Measurements from ENCODE around the gene EPG5. TPM values are rescaled to one million over a fixed set of nuclear protein-coding genes. Genes with fewer than 3 reads are reported as not detected.

Gene EPG5
- total RNA-seq, 1 donor from 2014 or later, result 34.0 TPM

DNA sequence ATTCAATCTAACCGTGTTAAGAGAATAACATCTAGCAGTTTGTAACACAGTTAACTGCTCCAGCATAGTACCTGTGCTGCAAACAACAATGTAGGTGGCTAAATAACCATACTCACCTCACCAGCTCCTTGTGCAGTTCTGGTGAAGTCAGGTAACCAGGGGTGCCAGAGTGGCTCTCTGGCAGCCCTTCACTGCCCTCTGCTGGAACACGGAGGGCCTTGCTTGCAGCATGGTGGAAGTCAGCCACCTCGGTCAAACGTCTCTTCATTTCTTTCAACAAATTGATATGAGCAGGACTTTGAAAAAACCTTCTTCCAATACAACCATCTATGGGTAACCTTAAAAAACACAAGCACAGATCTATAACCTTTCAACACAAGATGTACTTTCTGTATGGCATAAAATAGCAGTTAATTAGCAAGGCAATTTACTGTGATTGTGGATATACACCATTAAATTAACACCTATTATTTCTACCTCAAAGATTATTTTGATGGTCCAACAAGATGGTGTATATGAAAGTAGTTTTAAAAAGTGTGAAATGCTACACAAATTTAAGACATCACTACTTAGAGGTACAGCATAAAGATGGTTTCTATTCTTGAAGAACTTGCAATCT is 56.6 kb downstream of the EPG5 start:
- DNase-seq, result no peak

DNA sequence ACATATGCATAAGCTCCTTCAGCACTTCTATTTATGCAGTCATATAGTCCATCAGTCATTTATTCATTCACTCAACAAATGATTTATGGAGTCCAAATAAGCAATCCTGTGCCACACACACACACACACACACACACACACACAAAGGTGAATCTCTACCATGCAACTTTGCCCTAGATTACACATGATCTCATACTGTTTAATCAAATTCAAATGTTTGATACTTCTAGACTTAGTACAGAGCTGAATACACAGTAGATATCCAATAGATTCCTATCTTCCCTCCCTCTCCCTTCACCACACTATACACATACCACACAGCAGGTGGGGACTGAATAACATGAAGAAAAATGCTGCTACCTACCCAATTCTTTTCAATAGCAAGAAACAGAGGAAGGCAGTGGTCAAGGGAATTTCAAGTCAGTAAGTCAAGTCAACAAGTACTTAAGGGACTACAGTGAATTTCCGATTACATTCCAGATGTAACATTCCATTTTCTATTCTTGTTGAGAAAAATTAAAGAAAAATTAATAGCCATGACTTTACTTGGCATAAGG is 65.4 kb downstream of the EPG5 start:
- no peak for DNase-seq

DNA sequence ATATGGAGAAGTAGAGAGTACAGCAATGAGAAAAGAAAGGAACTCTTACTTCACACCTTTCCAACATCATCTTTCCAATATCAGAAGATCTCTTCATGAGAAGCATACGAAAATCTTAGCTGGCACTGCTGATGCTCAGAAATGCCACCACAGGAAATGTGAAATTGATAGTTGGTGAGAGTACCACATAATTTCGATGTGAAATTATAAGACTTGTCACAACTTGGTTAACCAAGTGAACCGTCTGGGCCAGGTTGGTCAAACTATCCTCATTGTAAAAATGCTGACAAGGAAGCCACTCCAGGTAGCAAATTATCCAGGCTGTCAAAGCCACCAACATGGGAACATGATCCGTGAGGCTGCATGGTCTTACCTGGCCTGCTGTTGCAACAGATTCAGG is 66.5 kb downstream of the EPG5 start:
- DNase-seq, result no peak

DNA sequence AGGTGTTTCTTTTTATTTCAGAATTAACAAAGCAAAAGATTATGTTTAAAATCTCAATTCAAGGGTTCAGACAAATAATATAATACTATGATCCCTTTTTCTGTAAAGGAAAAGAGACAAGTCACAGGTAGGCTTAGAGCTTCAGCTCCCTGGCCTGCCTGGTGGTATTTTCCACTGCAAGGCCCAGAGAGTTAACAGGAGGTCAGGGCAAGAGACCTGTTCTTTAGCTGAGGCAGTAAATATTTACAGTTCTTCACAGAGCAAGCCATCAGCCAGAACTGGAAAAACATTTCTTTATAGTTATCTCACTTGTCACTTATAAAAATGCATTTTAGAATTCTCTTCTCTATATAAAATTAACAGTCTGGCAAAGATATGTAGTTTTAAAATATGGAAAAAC is 70.1 kb downstream of the EPG5 start:
- no peak for DNase-seq

DNA sequence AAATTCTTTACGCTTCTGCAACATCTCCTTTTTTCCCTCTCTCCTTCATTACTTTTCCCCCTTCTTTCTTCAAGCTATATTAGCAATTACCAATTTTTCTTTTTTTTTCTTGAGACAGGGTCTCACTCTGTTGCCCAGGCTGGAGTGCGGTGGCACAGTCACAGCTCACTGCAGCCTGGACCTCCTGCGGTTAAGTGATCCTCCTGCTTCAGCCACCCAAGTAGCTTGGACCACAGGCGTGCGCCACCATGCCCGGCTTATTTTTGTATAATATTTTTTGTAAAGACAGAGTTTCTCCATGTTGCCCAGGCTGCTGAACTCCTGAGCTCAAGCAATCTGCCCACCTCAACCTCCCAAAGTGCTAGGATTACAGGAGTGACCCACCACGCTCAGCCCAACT is 70.7 kb downstream of the EPG5 start:
- DNase-seq, result no peak

DNA sequence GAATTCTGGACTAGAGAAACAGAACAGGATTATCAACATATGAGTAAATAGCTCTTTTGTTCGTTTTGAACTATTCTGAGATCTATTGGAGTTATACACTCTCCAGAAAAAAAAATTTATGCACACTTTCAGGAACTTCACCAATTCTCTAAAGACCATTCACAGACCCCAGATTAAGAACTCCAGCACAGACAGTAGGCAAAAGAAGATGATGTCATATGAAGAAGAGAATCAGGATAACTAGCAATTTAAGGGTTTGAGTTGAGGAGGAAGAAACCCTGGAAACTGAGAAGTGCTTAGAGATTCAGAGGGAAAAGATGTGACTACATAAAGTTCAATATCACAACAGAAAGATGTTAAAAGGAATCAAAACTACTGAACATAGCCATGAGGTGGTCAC is 71.8 kb downstream of the EPG5 start:
- DNase-seq, result no peak

DNA sequence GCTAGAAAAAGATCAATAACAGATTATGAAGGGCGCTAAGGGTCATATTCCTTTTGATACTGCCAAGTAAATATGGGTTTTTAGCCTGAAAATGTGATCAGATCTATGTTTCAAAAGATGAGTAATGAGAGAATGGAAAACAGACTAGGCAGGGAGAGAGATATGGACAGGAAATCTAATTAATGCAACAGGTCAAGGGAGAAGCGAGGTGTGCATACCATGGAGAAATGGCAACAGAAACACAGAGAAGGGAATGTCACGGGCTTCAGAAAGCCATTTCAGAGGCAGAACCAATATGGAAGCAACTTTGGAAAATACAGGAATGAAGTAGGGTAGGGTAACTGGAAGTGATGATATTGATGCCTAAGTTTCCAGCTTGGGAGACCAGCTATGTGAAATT is 72.3 kb downstream of the EPG5 start:
- no peak for DNase-seq

DNA sequence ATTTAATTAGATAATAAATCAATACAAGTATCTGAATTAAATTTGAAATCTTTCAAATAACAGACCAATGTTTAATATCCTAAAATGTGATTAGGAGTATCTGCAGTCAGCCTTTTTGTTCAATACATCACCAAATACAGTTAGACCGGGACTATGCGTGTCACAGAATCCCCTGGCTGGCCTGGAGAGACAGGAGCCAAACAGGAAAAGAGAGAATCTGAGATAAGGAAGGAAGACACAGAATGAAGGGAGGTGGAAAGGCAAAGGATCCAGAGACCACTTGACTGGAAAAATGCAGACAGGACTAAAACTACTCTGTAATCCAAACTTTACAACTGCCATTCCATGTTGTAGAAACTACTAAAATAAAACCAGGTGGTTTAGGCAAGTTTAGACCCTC is 75.3 kb downstream of the EPG5 start:
- DNase-seq, result no peak

DNA sequence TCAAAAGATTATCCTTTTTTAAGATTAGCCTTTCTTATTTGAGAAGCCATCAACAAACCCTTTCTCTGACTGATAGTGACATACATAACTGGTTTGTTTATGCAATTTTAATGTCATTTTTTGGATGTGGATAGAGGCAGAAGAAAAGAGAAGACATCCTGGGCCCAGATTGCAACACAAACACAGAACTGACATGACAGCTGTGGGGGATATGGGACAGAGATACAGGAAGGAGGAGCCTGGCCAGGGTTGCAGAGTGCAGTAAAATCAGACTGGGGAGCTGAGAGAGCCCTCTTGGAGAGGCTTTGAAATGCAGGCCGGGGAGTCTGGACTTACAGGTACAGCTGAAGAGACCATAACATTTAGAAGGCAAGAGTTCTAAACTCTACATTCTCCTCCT is 76.5 kb downstream of the EPG5 start:
- DNase-seq, result no peak

DNA sequence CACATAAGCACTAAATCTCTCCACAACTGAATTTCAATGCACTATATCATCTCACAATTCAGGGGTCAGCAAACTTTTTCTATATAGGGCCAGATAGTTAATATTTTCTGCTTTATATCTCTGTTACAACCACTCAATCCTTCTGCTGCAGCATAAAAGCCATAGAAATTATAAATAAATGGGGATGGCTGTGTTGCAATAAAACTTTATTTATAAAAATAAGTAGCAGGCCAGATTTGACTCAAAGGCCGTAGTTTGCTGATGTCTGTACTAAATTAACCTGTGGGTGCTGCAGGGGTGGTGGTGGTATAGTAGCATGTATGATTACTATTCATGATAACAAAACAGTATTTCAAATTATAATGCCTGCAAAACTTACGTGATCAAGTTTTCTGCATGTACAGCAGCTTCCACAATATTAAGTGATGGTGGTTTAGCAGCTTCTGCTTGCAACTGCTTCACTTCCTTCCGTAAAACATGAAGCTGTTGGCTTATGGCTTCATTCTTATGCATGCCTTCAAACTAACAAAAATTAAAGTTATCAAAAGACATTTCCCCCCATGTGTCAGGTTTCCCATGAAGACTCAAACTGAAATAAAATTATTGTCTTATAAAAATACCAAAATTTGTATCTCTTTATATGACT is 77.6 kb downstream of the EPG5 start:
- DNase-seq, result no peak

DNA sequence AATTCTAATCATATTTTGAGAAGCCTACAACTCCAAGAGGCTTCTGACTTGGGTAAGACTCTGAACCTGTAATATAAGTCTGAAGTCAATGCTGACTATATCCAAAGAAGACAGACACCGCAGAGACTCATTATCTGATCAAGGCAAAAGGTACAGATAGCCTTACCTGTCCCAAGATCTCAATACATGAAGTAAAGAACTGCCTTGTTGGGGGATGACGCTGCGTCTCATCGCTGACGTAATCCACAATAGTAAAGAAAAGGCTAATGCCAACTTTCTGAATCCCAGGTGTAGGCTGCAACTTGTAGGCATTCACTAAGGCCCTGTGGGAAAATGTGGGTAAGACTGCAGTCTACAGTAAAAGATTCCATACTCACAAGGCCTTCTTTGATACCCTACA is 79.5 kb downstream of the EPG5 start:
- no peak for DNase-seq

DNA sequence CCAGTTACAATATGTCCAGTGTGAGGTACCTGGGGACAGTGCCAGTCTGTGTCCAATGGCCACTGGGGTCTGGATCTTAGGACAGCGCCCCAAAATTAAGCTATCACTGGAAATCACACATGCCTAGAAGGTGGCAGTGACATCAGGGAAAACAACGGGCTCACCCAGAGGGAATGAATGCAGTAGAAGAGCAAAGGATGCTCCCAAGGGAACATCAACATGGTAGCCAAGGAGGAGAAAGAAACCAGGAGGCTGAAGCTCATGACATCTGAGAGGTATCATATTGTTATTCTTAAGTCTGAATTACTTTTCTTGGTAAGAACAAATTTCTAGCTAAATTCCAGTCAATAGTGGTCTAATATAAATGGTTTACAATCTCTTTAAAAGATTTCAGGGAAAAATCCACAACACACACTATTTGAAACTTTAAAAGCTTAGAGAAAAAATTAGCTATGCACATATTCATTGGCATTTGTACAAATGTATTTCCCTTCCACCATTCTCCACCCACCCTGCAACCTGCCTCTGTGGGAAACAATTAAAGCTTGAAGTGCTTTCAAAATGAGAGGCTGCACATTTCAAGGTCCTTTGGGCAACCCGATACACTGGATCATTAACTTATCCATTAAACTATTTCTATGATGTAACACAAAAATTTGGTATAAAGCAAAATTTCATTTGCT is 86.1 kb downstream of the EPG5 start:
- DNase-seq, result no peak

DNA sequence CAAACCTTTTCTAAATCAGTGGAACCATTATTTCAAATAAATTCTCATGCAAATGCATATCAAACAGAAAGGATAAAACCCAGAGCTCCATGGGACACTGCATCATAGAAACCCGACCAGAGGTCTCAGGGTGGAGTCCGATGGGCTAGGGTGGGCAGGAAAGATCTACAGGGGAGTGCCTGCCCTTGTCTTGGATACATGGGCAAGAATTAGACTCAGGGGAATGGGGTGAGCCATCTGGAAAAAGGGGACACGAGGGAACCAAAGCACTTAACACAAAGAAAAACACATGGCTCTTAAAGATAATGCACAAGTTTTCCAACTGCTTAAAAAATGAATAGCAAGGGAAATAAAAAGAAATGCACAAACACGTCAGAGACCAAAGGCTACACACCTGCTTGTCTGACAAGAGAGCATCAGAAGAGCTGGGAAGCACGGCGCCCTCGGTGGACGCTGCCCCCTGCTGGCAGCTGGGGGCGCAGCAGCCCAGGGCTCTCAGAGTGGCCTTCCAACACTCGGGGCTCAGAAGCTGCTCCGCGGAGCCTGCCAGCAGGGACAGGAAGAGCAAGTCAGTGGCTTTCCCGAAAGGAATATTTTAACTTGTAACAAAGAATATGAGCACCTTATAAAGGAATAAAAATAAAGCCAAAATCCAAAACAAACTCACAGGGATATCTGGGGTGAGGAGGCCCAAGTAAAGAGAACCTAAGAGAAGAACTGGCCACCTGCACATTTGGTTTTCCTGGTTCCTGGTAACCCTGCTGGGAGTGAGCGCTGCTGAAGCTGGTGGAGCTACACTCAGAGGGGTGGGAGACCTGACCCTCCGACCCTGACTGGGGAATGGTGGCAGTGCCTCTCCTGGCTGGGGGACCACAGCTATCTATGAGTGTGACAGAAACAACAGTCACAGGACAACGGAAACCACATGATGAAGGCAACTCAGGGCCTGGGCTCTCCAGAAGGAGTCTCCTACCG is 87.2 kb downstream of the EPG5 start:
- peak; percentile 39 for DNase-seq

DNA sequence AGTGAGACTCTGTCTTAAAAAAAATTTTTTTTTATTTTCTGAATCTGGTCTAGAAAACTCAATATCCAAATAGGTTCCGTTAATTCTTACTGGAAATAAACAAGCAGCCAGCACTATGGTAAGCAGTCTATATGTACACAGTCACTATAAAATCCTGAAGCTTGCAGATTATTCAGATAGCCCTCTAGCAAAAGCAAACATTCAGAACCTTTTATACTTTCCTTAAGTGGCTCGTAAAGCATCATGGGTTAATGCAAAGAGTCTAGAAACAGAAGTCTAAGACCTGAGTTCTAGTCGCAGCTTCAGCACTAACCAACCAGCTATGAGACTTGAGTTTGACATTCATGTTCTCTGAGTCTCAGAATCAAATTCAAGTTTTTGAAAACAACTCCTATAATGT is 89.7 kb downstream of the EPG5 start:
- no peak for DNase-seq

DNA sequence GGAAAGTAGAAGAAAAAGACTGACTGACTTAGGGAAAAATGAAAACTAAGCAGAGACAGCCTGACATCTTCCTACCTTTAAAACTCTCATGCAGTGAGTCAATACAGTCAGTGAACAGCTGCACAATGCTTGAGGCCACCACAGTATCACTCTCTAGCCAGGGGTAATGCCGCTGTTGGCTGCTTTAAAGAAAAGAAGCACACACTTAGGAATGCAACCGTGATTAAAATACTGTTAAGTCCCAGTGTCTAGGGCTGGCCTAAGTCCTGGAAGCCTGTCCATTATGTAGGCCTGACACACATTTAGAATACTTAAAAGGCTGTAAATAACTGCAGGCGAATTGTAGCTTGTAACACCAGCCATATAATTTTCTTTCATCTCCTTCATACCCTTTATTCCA is 91.0 kb downstream of the EPG5 start:
- no peak for DNase-seq

DNA sequence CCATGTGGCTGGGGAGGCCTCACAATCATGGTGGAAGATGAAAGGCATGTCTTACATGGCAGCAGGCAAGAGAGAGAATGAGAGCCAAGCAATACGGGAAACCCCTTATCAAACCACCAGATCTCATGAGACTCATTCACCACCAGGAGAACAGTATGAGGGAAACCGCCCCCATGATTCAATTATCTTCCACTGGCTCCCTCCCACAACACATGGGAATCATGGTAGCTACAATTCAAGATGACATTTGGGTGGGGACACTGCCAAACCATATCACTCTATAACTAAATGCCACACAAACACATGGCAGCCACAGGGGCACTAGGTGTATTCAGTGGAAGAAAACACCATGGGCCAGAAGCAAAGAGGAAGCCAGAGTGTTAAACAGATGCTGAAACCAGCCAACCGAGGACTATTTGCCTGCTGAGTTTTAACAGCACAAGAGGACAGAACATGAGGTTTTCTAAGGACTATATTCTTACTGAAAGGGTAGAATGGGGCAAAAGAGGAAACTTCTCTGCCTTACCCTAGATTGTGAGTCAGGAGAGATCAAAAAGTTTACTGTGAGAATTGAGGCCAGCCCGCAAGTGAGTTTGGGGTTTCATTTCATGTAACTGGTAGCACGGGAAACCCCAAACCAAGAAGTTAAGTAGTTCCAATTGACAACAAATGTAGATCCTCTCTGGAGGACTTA is 92.5 kb downstream of the EPG5 start:
- DNase-seq, result no peak

DNA sequence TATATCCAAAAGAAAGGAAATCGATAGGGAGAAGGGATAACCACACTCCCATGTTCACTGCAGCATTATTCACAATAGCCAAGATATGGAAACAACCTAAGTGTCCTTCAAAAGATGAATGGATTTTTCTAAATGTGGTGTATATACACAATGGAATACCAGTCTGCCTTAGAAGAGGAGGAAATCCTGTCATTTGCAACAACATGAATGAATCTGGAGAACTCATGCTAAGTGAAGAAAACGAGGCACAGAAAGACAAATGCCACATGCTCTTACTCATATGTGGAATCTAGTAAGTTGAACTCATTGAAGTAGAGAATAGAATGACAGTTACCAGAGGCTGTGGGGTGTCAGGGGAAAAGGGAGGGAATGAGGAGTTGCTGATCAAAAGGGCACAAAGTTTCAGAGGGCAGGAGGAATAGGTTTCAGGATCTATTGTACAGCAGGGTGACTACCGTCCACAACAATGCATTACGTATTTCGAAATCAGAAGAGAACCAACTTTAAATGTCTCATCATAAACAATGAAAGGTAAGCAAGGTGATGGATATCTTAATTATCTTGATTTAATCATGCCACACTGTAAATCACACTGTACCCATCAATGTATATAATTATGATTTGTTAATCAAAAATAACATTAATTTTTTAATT is 95.6 kb downstream of the EPG5 start:
- no peak for DNase-seq

DNA sequence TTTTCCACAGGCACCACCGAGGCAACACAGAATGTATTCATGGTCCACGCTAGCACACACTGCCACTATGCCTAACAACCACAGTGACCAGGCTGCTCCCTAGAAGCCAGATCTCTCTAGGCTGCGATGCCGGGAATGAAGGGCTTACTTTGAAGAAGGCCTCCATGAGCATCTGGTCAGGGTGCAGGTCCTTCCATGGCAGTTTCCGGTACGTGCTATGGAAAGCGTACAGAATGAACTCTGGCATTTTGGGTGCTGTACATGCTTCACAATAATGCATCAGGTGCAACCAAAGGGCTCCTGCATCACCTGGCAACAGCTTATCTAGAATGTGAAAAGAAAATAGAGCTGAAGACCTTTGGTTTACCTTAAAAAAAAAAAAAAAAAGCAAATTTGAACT is 96.7 kb downstream of the EPG5 start:
- DNase-seq, result no peak

DNA sequence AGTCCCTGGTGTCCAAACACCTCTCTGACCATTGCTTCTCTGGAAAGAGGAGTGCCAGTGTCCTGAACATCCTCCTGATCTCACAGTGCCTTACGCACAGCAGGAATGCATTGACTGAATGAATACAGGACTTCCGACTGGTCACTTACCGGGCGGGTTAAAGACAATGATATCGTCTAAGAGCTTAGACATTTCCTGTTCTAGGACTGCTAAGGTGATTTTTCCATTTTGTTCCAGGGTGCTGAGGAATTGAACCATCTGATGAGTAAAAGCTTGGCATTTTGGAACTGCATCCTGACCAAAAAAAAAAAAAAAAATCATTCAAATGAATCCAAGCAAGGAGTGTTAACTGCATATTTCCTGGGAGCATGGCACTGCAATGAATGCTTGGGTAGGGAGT is 101.7 kb downstream of the EPG5 start:
- DNase-seq, result no peak

DNA sequence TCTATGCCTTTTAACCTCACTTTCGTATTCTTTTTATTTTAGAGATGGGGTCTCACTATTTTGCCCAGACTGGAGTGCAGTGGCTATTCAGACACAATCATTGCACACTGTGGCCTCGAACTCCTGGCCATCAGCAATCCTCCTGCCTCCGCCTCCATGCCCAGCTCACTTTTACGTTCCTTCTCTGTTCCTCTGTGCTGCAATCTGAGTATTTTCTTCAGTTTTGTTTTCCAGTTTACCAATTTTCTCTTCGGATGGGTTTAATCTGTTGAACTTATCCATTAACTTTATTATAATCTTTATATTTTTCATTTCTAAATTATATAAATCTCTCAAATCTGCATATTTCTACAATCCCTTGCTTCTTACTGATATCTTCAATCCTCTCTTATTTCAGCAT is 103.0 kb downstream of the EPG5 start:
- no peak for DNase-seq

DNA sequence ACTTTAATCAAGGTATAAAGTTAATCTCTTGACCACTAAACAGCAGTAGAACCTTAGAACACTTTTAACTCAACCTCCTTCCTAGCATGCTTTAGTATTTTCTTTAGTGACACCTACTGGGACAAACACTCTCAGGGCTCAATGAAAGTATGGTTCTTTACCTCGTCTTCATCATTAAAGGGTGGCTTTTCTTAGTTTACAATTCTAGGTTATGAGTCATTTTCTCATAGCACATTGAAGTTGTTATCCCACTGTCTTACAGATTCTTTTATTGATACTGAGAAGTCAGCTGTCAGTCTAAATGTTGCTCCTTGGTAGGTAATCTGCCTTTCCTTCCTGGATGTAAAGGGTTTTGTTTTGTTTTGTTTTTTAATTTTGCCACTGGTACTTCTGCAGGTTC is 103.7 kb downstream of the EPG5 start:
- DNase-seq, result no peak
